Endothelial cell of umbilical vein (primary cell): ENCODE measurements around the gene EDN1.

Source experiments
- CTCF ChIP-seq, 2 donors: IDR thresholded peaks; 1 replicate in 1 of 2; 2 replicates in 1 of 2; pipeline ENCODE4 v1.5.1; 2011; ENCODE audit warnings: low read length in 2 of 2, mild to moderate bottlenecking in 2 of 2, moderate library complexity in 2 of 2, control low read depth in 1 of 2, inconsistent platforms in 1 of 2, low read depth in 1 of 2; ENCODE audit not compliant: insufficient read depth in 1 of 2; ENCODE audit errors: extremely low read depth in 1 of 2
- EZH2 ChIP-seq: IDR thresholded peaks from 2 replicates; pipeline ENCODE4 v1.6.1; 2012; ENCODE audit warnings: borderline replicate concordance, low read depth, mild to moderate bottlenecking, moderate library complexity, low read length, inconsistent platforms; ENCODE audit not compliant: severe bottlenecking
- MYC ChIP-seq: IDR thresholded peaks from one replicate; pipeline ENCODE4 v1.6.1; 2011; ENCODE audit warnings: mild to moderate bottlenecking, low read depth, low read length
- POLR2A ChIP-seq: IDR thresholded peaks from 2 replicates; pipeline ENCODE4 v1.6.1; 2012; ENCODE audit warnings: low read depth, mild to moderate bottlenecking, control low read depth, low read length

GRCh38 chr6:12327988-12328387 lies 37.8 kb downstream of the EDN1 start:
- no peak for TF ChIP-seq CTCF (IDR thresholded peaks at IDR 0.05; ENCODE audit: extremely low read depth in 1 of 2, insufficient read depth in 1 of 2, low read depth in 1 of 2, low read length in 2 of 2)
- no peak for TF ChIP-seq MYC
- no peak for TF ChIP-seq POLR2A
- TF ChIP-seq EZH2: no peak
